K562 (cell line): ENCODE results near the gene PHKA2. TPM values are rescaled to one million over a fixed set of nuclear protein-coding genes. Genes with fewer than 3 reads are reported as not detected.

Source experiments
- ATAC-seq: fragments of 200-7000 bp; cut with Tn5 transposase; 3 replicates; pipeline ENCODE4 v1.9.1; 2020; ENCODE audit warnings: moderate library complexity
- BruUV-seq: library from RNA; stranded (reverse); fragments of 400-500 nt; replicated peaks from 2 replicates; lab custom pipeline; 2021; lab: Mats Ljungman, UMichigan
- CTCF ChIA-PET: fragments of 300-600 bp; formaldehyde crosslinking; extraction: SDS; loops from one replicate; lab custom pipeline; 2021; ENCODE audit warnings: low intra/inter-chr PET ratio; lab: Yijun Ruan, JAX
- POLR2A ChIA-PET: fragments of 300-600, 350-650 bp; sonication (Branson Sonifier 250); formaldehyde crosslinking; extraction: SDS; loops from one replicate; lab custom pipeline; 2021; ENCODE audit warnings: antibody characterized with exemption, inconsistent platforms; lab: Yijun Ruan, JAX
- DNase-seq, 4 experiments: peaks; one replicate each; pipeline versions ENCODE4 v3.0.0 to v3.0.0-alpha.2; 2011 to 2018; ENCODE audit warnings: low spot score in 3 of 4, mixed read lengths in 3 of 4; ENCODE audit errors: extremely low read depth in 1 of 4
- FAIRE-seq: peaks from 2 replicates; lab custom pipeline; 2011; peaks lifted over from hg19 to GRCh38; lab: Jason Lieb, UNC
- H2AFZ ChIP-seq: 2 replicates; pipeline ENCODE4 v1.6.0; 2011; ENCODE audit warnings: low read depth, low read length, control low read depth, inconsistent platforms
- H3K27ac ChIP-seq: fragments of 200-600 bp; 3 replicates; pipeline ENCODE4 v1.8.0; 2011; ENCODE audit warnings: low read depth, mild to moderate bottlenecking, control low read depth, inconsistent platforms, low read length, moderate library complexity, mixed read lengths; ENCODE audit errors: extremely low read depth
- H3K27me3 ChIP-seq, 2 experiments: fragments of 300-600 bp in 1 of 2; 2 replicates in 1 of 2; 3 replicates in 1 of 2; pipeline versions ENCODE4 v1.6.0 to v1.8.0; 2011; ENCODE audit warnings: inconsistent platforms in 2 of 2, low read length in 2 of 2, mild to moderate bottlenecking in 1 of 2, mixed read lengths in 1 of 2, moderate library complexity in 1 of 2; ENCODE audit not compliant: control insufficient read depth in 2 of 2, insufficient read depth in 2 of 2
- H3K36me3 ChIP-seq: fragments of 300-600 bp; 3 replicates; pipeline ENCODE4 v1.8.0; 2011; ENCODE audit warnings: mild to moderate bottlenecking, low read length, inconsistent platforms; ENCODE audit not compliant: control insufficient read depth, insufficient read depth
- H3K4me1 ChIP-seq, 2 experiments: fragments of 200-600 bp in 1 of 2; replicated peaks in 1 of 2; 2 replicates in 1 of 2; 3 replicates in 1 of 2; pipeline versions ENCODE4 v1.5.1 to v1.8.0; 2011; ENCODE audit warnings: inconsistent platforms in 2 of 2, low read length in 2 of 2, mild to moderate bottlenecking in 1 of 2, mixed read lengths in 1 of 2, moderate library complexity in 1 of 2; ENCODE audit not compliant: control insufficient read depth in 2 of 2, insufficient read depth in 2 of 2
- H3K4me2 ChIP-seq: 2 replicates; pipeline ENCODE4 v1.6.1; 2011; ENCODE audit warnings: low read length, control low read depth, inconsistent platforms, mixed read lengths; ENCODE audit not compliant: insufficient read depth
- H3K4me3 ChIP-seq: fragments of 200-600 bp; sonication (generic), shearing (Covaris generic); 2 replicates; pipeline ENCODE4 v1.5.1; 2016; ENCODE audit warnings: control low read depth, inconsistent platforms
- H3K79me2 ChIP-seq: fragments of 200-600 bp; 3 replicates; pipeline ENCODE4 v1.8.0; 2011; ENCODE audit warnings: low read length, inconsistent platforms; ENCODE audit not compliant: control insufficient read depth, insufficient read depth
- H3K9ac ChIP-seq, 2 experiments: 2 replicates each; pipeline versions ENCODE4 v1.6.0 to v1.6.1; 2011; ENCODE audit warnings: low read depth in 2 of 2, low read length in 2 of 2, control low read depth in 1 of 2, inconsistent platforms in 1 of 2, mild to moderate bottlenecking in 1 of 2, mixed read lengths in 1 of 2; ENCODE audit not compliant: insufficient read depth in 1 of 2
- H3K9me1 ChIP-seq: one replicate; pipeline ENCODE4 v1.6.0; 2011; ENCODE audit warnings: inconsistent platforms, mild to moderate bottlenecking, low read length, moderate library complexity; ENCODE audit not compliant: control insufficient read depth, insufficient read depth
- H3K9me3 ChIP-seq: replicated peaks from 2 replicates; pipeline ENCODE4 v1.5.1; 2011; ENCODE audit warnings: low read depth, low read length, inconsistent platforms; ENCODE audit not compliant: control insufficient read depth, insufficient read depth
- H4K20me1 ChIP-seq: replicated peaks from 2 replicates; pipeline ENCODE4 v1.6.1; 2011; ENCODE audit warnings: low read length, inconsistent platforms, mixed read lengths; ENCODE audit not compliant: control insufficient read depth, insufficient read depth
- ARID2 ChIP-seq: fragments of 450-650 bp; IDR thresholded peaks from 2 replicates; pipeline ENCODE4 v1.6.1; 2017; ENCODE audit warnings: antibody characterized with exemption, mild to moderate bottlenecking
- JUNB ChIP-seq: fragments of 450-650 bp; formaldehyde crosslinking; conservative IDR thresholded peaks from 2 replicates; pipeline ENCODE4 v1.4.0; 2020; ENCODE audit warnings: mild to moderate bottlenecking
- MIER1 ChIP-seq: fragments of 450-650 bp; IDR thresholded peaks from 2 replicates; pipeline ENCODE4 v1.6.1; 2016; ENCODE audit warnings: antibody characterized with exemption, mild to moderate bottlenecking, low read depth
- PYGO2 ChIP-seq: fragments of 450-650 bp; IDR thresholded peaks from 2 replicates; pipeline ENCODE4 v1.6.1; 2016; ENCODE audit warnings: mild to moderate bottlenecking, missing genetic modification characterization, moderate library complexity, missing compliant biosample characterization
- SMARCC2 ChIP-seq: fragments of 450-650 bp; IDR thresholded peaks from 2 replicates; pipeline ENCODE4 v1.6.1; 2017; ENCODE audit warnings: antibody characterized with exemption, moderate library complexity, mild to moderate bottlenecking, low read depth
- TSC22D4 ChIP-seq: fragments of 450-650 bp; IDR thresholded peaks from 2 replicates; pipeline ENCODE4 v1.6.1; 2016; ENCODE audit warnings: missing genetic modification characterization, missing biosample characterization, control low read depth
- WGBS: fragments of 100-300 bp; shearing (Covaris generic); methylation state at CpG from one replicate; pipeline ENCODE4 v1.1.6; 2016; ENCODE audit warnings: low coverage, mixed read lengths; ENCODE audit not compliant: insufficient coverage; ENCODE audit errors: missing lambda C conversion rate; 5-methylcytosine and 5-hydroxymethylcytosine counted together
- in situ Hi-C: fragments of 300-500 bp; cut with MboI; formaldehyde crosslinking; loops from 4 replicates; pipeline ENCODE4 v1.15.0; 2018; ENCODE audit warnings: inconsistent platforms, mixed read lengths
- intact Hi-C: fragments of 100-400 bp; cut with micrococcal nuclease; formaldehyde crosslinking; loops from 2 replicates; pipeline ENCODE4 v1.14.2; 2022
- polyA plus RNA-seq, 8 experiments: library from polyadenylated mRNA; depleted of rRNA in 4 of 8; stranded (reverse) in 5 of 8; unstranded in 3 of 8; fragments of >200 nt; fragmentation: Nextera tagmentation in 2 of 8; fragmentation: Illumina TruSeq in 1 of 8; extraction: Ambion mirVana in 2 of 8; extraction: Trizol in 1 of 8; gene quantifications; 2 replicates each; pipeline versions ENCODE4 v1.2.1 to v1.2.3, GENCODE V29; 2011 to 2014; ENCODE audit warnings: inconsistent platforms in 1 of 8, missing spikeins in 1 of 8
- total RNA-seq, 7 experiments: library from RNA; depleted of rRNA in 6 of 7; stranded (reverse); fragments of >200 nt in 6 of 7; fragmentation: Illumina TruSeq in 2 of 7; extraction: Trizol in 2 of 7; gene quantifications; 2 replicates each; pipeline versions ENCODE4 v1.2.1 to v1.2.3, GENCODE V29; 2011 to 2021; ENCODE audit warnings: low replicate concordance in 1 of 7
- TF ChIP-seq, protein P1 (sequence below), 3 experiments: fragments of 200-800 bp in 1 of 3; sonication (Bioruptor generic) in 1 of 3; sonication (generic) in 1 of 3; formaldehyde crosslinking in 1 of 3; IDR thresholded peaks; 2 replicates each; pipeline versions ENCODE4 v1.6.1 to v1.8.0; 2016 to 2022; ENCODE audit warnings: mild to moderate bottlenecking in 2 of 3, missing compliant biosample characterization in 2 of 3, missing genetic modification characterization in 2 of 3, missing genetic modification reagents in 1 of 3
- TF ChIP-seq, protein P2 (sequence below), 2 experiments: IDR thresholded peaks; 2 replicates each; pipeline ENCODE4 v1.6.1; 2011; ENCODE audit warnings: borderline replicate concordance in 1 of 2, control low read depth in 1 of 2, low read depth in 1 of 2, low read length in 1 of 2, mild to moderate bottlenecking in 1 of 2, mixed read lengths in 1 of 2, moderate library complexity in 1 of 2; ENCODE audit not compliant: insufficient read depth in 1 of 2, insufficient read length in 1 of 2, poor library complexity in 1 of 2, severe bottlenecking in 1 of 2; ENCODE audit errors: extremely low read depth in 1 of 2

Gene PHKA2
- total and polyA plus RNA-seq, 9 of the 15 experiments (the other 6 are each of a cell fraction or from before 2014, with no cell fraction given), result 2.8 to 33.1 (median 20.3) TPM

DNA sequence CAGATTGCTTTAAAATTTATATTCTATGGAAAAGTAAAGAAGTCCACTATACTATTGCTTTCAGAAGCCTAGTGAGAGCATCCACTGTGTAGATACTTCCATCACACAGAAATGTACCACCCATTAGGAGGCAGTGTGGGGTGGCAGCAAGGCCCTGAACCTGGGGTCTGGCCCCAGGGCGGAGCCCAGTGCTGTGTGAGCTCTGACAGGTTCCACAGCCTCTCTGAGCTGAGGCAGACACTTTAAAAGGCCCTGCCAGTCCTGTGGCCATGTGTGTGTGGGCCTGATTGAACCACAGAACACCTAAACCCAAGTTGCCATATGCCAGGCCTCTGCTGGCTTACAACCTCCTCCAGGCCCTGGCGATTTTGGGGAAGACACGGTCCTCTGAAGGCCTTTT is 49.2 kb downstream of the PHKA2 start:
- ATAC-seq (no peak), DNase-seq (no peak), FAIRE-seq (no peak)
- no peaks in the 10 kb centered on the region for H3K9me3 ChIP-seq
- ChIA-PET CTCF (interaction anchor here (0.6 kb wide), 1 partner anchor 401 kb away, joined by 3 read pairs; no protein-coding TSS in a partner anchor), POLR2A (no interaction called here)
- no peaks in the 10 kb centered on the region for H4K20me1 ChIP-seq
- no peaks in the 10 kb centered on the region for H3K27me3 ChIP-seq
- no peak overlapping the region for H3K27ac ChIP-seq
- intact Hi-C loops (loop anchor here (5.0 kb wide), 1 partner anchor 398 kb away; no protein-coding TSS in a partner anchor), in situ Hi-C loops (no loop called here)
- H3K9ac ChIP-seq, result no peak overlapping the region
- 92% methylated on average over 2 of the region's 3 CpGs for WGBS
- peaks cover 48% of the 10 kb centered on the region; the same call in 2 of the 3 replicates for H3K36me3 ChIP-seq
- BruUV-seq, result no TSS peak
- H3K9me1 ChIP-seq, result no peaks in the 10 kb centered on the region
- no peak overlapping the region for H3K4me2 ChIP-seq
- H3K4me3 ChIP-seq, result no peak overlapping the region
- H2AFZ ChIP-seq, result no peak overlapping the region
- TF ChIP-seq JUNB (CRISPR knock-in tag) (no peak), SMARCC2 (no peak)
- H3K79me2 ChIP-seq, result no peaks in the 10 kb centered on the region
- H3K4me1 ChIP-seq, result no peaks in the 10 kb centered on the region

DNA sequence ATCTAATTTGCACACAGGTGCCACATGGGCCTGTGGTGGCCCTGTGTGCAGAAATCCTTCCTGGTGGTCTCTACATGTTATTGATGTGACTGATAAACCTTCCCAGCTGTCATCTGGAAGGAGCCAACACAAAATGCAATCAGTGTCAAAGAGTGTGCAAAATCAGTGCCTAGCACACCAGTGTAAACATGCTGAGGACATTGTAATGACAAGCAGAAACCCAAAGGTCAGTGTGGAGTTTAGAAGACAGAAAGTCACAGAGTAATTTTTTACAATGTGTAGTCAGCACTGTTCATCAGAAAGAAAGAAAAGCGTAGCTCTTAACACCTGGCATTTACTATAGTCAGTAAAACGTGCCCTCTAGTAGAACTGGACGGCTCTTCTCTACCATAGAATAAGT is 50.3 kb downstream of the PHKA2 start:
- H3K4me1 ChIP-seq, result no peaks in the 10 kb centered on the region
- DNase-seq (no peak), FAIRE-seq (no peak), ATAC-seq (no peak)
- H3K27ac ChIP-seq, result no peak overlapping the region
- peaks cover 47% of the 10 kb centered on the region; the same call in 2 of the 3 replicates for H3K36me3 ChIP-seq
- H3K4me3 ChIP-seq, result no peak overlapping the region
- no peaks in the 10 kb centered on the region for H3K9me3 ChIP-seq
- in situ Hi-C loops (no loop called here), intact Hi-C loops (loop anchor here (5.0 kb wide), 1 partner anchor 399 kb away; no protein-coding TSS in a partner anchor)
- H4K20me1 ChIP-seq, result no peaks in the 10 kb centered on the region
- H3K9ac ChIP-seq, result no peak overlapping the region
- POLR2A ChIA-PET, result no interaction called here
- no peak overlapping the region for H2AFZ ChIP-seq
- 79% methylated on average over 3 of the region's 3 CpGs for WGBS
- H3K79me2 ChIP-seq, result no peaks in the 10 kb centered on the region
- H3K27me3 ChIP-seq, result no peaks in the 10 kb centered on the region
- H3K9me1 ChIP-seq, result no peaks in the 10 kb centered on the region
- CTCF ChIA-PET, result no interaction called here
- no TSS peak for BruUV-seq
- TF ChIP-seq, protein P1, sequence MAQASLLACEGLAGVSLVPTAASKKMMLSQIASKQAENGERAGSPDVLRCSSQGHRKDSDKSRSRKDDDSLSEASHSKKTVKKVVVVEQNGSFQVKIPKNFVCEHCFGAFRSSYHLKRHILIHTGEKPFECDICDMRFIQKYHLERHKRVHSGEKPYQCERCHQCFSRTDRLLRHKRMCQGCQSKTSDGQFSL (CRISPR knock-in tag; IDR thresholded peaks at IDR 0.05), result no peak
- TF ChIP-seq, protein P1 (tag; IDR thresholded peaks at IDR 0.05), result no peak
- no peak for TF ChIP-seq MIER1
- TF ChIP-seq PYGO2, result no peak
- no peak for TF ChIP-seq TSC22D4 (tag)
- no peak for TF ChIP-seq ARID2
- TF ChIP-seq, protein P2, sequence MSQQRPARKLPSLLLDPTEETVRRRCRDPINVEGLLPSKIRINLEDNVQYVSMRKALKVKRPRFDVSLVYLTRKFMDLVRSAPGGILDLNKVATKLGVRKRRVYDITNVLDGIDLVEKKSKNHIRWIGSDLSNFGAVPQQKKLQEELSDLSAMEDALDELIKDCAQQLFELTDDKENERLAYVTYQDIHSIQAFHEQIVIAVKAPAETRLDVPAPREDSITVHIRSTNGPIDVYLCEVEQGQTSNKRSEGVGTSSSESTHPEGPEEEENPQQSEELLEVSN (IDR thresholded peaks at IDR 0.05; ENCODE audit: borderline replicate concordance in 1 of 2, extremely low read depth in 1 of 2, insufficient read depth in 1 of 2, insufficient read length in 1 of 2, low read depth in 1 of 2, low read length in 1 of 2, poor library complexity in 1 of 2, severe bottlenecking in 1 of 2), result no peak
- no peak overlapping the region for H3K4me2 ChIP-seq
